Small intestine (tissue), 7 donors: ENCODE results near the gene PBRM1. TPM values are rescaled to one million over a fixed set of nuclear protein-coding genes. Genes with fewer than 3 reads are reported as not detected.

Source experiments
- DNase-seq, 2 donors: peaks; one replicate each; pipeline versions ENCODE4 v3.0.0 to v3.0.0-alpha.2; 2013
- FAIRE-seq: peaks from 2 replicates; lab custom pipeline; 2012; peaks lifted over from hg19 to GRCh38; lab: Jason Lieb, UNC
- H3K27ac ChIP-seq, 3 donors: one replicate each; pipeline ENCODE4 v1.5.1; 2013; ENCODE audit warnings: low read length in 2 of 3, mild to moderate bottlenecking in 2 of 3, control low read depth in 1 of 3, inconsistent platforms in 1 of 3, low read depth in 1 of 3, moderate library complexity in 1 of 3
- H3K27me3 ChIP-seq, 3 donors: one replicate each; pipeline ENCODE4 v1.6.1; 2013; ENCODE audit warnings: low read length in 3 of 3, inconsistent platforms in 1 of 3; ENCODE audit not compliant: control insufficient read depth in 3 of 3, insufficient read depth in 3 of 3
- H3K36me3 ChIP-seq, 3 donors: one replicate each; pipeline ENCODE4 v1.6.1; 2013; ENCODE audit warnings: low read length in 3 of 3, inconsistent platforms in 1 of 3, low read depth in 1 of 3, mild to moderate bottlenecking in 1 of 3, moderate library complexity in 1 of 3; ENCODE audit not compliant: control insufficient read depth in 3 of 3, insufficient read depth in 2 of 3
- H3K4me1 ChIP-seq, 3 donors: one replicate each; pipeline ENCODE4 v1.6.1; 2013; ENCODE audit warnings: low read length in 2 of 3, inconsistent platforms in 1 of 3, low read depth in 1 of 3, mild to moderate bottlenecking in 1 of 3, moderate library complexity in 1 of 3; ENCODE audit not compliant: control insufficient read depth in 3 of 3, insufficient read depth in 2 of 3
- H3K4me3 ChIP-seq, 3 donors: one replicate each; pipeline ENCODE4 v1.5.1; 2013; ENCODE audit warnings: low read length in 3 of 3, control low read depth in 1 of 3, inconsistent platforms in 1 of 3, low read depth in 1 of 3, mild to moderate bottlenecking in 1 of 3, moderate library complexity in 1 of 3
- H3K9me3 ChIP-seq, 2 donors: one replicate each; pipeline ENCODE4 v1.6.1; 2013; ENCODE audit warnings: low read depth in 1 of 2, low read length in 1 of 2; ENCODE audit not compliant: control insufficient read depth in 2 of 2, insufficient read depth in 1 of 2
- WGBS, 3 donors: extraction: QIAGEN DNeasy Blood & Tissue Kit; methylation state at CpG; one replicate each; pipeline ENCODE4 v1.1.7; 2013; 5-methylcytosine and 5-hydroxymethylcytosine counted together
- polyA plus RNA-seq, 4 donors: library from polyadenylated mRNA; stranded (reverse) in 3 of 4; unstranded in 1 of 4; fragments of 200-250 nt in 3 of 4; fragments of 120-200 nt in 1 of 4; gene quantifications; one replicate each; pipeline versions ENCODE4 v1.2.1 to v1.2.3, GENCODE V29; 2013
- donor health status: healthy with polysubstance abuse.
- donor health status: control.
- donor health status: control.
- donor health status: Bipolar disorder and iron deficiency.
- donor health status: healthy.

The PBRM1 gene
- polyA plus RNA-seq, 4 donors: 6.7 to 36.2 (median 12.3) TPM

GRCh38 chr3:52568069-52568468 is 117.6 kb downstream of the PBRM1 start:
- peaks cover 7 to 30% (median 9%) of the 10 kb centered on the region in 3 donors for H3K36me3 ChIP-seq
- H3K27ac ChIP-seq: no peak overlapping the region
- H3K4me3 ChIP-seq: no peak overlapping the region
- no peaks in the 10 kb centered on the region for H3K27me3 ChIP-seq
- no peak for DNase-seq
- 93 to 98% (median 97%) methylated on average over 2 of the region's 2 CpGs for WGBS, 3 donors
- no peaks in the 10 kb centered on the region for H3K4me1 ChIP-seq
- no peak for FAIRE-seq
- no peaks in the 10 kb centered on the region for H3K9me3 ChIP-seq

- H3K27me3 ChIP-seq: no peaks in the 10 kb centered on the region
- peaks cover 15 to 35% (median 25%) of the 10 kb centered on the region in 3 donors for H3K36me3 ChIP-seq
- WGBS, 3 donors: 90 to 97% (median 95%) methylated on average over 2 of the region's 2 CpGs
These were observed 121.7 kb downstream of the PBRM1 start for GRCh38 chr3:52563984-52564383.

GRCh38 chr3:52561028-52561747 is 124.5 kb downstream of the PBRM1 start:
- Histone ChIP-seq H3K27ac (no peak overlapping the region), H3K4me1 (peaks cover 0 to 4% (median 0%) of the 10 kb centered on the region in 3 donors), H3K36me3 (peaks cover 19 to 35% (median 26%) of the 10 kb centered on the region in 3 donors), H3K9me3 (no peaks in the 10 kb centered on the region), H3K27me3 (no peaks in the 10 kb centered on the region), H3K4me3 (no peak overlapping the region)
- no peak for DNase-seq
- WGBS, 3 donors: 72 to 81% (median 76%) methylated on average over 4 of the region's 4 CpGs
- no peak for FAIRE-seq

More at GRCh38 chr3:52563984-52564383, 121.7 kb downstream of the PBRM1 start:
- no peak for FAIRE-seq
- no peak overlapping the region for H3K27ac ChIP-seq
- no peaks in the 10 kb centered on the region for H3K4me1 ChIP-seq
- no peaks in the 10 kb centered on the region for H3K9me3 ChIP-seq
- no peak for DNase-seq
- H3K4me3 ChIP-seq: no peak overlapping the region

GRCh38 chr3:52558436-52558835 is 127.3 kb downstream of the PBRM1 start:
- no peak for DNase-seq
- H3K9me3 ChIP-seq: no peaks in the 10 kb centered on the region
- H3K4me1 ChIP-seq: peaks cover 0 to 4% (median 0%) of the 10 kb centered on the region in 3 donors
- 96 to 99% (median 97%) methylated on average over 5 of the region's 5 CpGs for WGBS, 3 donors
- H3K27me3 ChIP-seq: no peaks in the 10 kb centered on the region
- FAIRE-seq: no peak
- no peak overlapping the region for H3K27ac ChIP-seq
- H3K36me3 ChIP-seq: peaks cover 23 to 38% (median 29%) of the 10 kb centered on the region in 3 donors
- no peak overlapping the region for H3K4me3 ChIP-seq

GRCh38 chr3:52557011-52557960 is 128.4 kb downstream of the PBRM1 start:
- H3K9me3 ChIP-seq: no peaks in the 10 kb centered on the region
- FAIRE-seq: no peak

GRCh38 chr3:52555056-52555455 is 130.7 kb downstream of the PBRM1 start:
- H3K4me3 ChIP-seq: no peak overlapping the region
- 94 to 100% (median 94%) methylated on average over 1 of the region's 1 CpG for WGBS, 3 donors
- DNase-seq (no peak), FAIRE-seq (no peak)
- H3K27me3 ChIP-seq: no peaks in the 10 kb centered on the region
- no peak overlapping the region for H3K27ac ChIP-seq
- H3K36me3 ChIP-seq: peaks cover 21 to 39% (median 30%) of the 10 kb centered on the region in 3 donors
- peaks cover 0 to 4% (median 0%) of the 10 kb centered on the region in 3 donors for H3K4me1 ChIP-seq
- no peaks in the 10 kb centered on the region for H3K9me3 ChIP-seq

More at GRCh38 chr3:52557011-52557960, 128.4 kb downstream of the PBRM1 start:
- no peak for DNase-seq
- H3K27me3 ChIP-seq: no peaks in the 10 kb centered on the region
- WGBS, 3 donors: 82 to 89% (median 86%) methylated on average over 9 of the region's 9 CpGs
- no peak overlapping the region for H3K27ac ChIP-seq
- H3K4me3 ChIP-seq: no peak overlapping the region
- H3K4me1 ChIP-seq: peaks cover 0 to 4% (median 0%) of the 10 kb centered on the region in 3 donors
- peaks cover 20 to 38% (median 30%) of the 10 kb centered on the region in 3 donors for H3K36me3 ChIP-seq

- H3K9me3 ChIP-seq: no peaks in the 10 kb centered on the region
- H3K36me3 ChIP-seq: peaks cover 18 to 43% (median 26%) of the 10 kb centered on the region in 3 donors
- 55 to 80% (median 68%) methylated on average over 5 of the region's 5 CpGs for WGBS, 3 donors
- H3K4me1 ChIP-seq: peaks cover 0 to 4% (median 0%) of the 10 kb centered on the region in 3 donors
- H3K27me3 ChIP-seq: no peaks in the 10 kb centered on the region
- DNase-seq (no peak), FAIRE-seq (no peak)
- H3K4me3 ChIP-seq: no peak overlapping the region
- no peak overlapping the region for H3K27ac ChIP-seq
These were observed 131.5 kb downstream of the PBRM1 start for GRCh38 chr3:52554026-52554755.
